Measurements from ENCODE around the gene SCARB1.

DNA sequence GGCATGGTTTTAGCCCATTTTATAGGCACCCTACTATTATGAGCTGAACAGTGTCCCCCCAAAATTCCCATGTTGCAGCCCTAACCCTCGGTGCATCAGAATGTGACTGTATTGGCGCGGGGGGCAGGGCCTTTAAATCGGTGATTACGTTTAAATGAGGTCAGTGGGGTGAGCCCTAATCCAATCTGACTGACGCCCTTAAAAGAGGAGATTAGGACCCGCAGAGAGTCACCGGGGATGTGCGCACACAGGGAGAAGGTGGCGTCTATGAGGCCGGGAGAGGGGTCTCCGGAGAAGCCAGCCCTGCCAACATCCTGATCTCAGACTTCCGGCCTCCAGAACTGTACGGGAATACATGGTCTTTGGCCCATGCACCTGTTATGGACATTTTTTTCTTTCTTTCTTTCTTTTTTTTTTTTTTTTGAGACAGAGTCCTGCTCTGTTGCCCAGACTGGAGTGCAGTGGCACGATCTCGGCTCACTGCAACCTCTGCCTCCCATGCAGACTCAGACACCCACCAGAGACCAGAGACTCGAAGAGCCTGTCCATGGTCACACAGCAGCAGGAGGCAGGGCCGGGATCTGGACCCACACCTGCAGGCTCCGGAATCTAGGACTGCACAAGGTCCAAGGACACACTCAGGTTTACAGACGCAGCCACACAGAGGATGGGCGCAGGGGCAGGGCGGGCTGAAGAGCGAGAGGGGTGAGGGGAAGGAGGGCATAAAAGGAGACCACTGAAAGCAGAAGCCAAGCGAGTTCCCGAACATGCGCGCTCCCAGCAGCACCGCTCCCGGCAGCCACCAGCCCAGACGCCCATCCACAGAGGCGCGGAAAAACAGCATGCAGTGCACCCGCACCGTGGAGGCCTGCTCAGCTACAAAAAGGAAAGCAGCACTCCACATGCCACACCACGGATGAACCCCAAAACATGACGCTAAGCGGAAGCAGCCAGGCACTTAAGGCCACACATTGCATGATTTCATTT is 19.0 kb downstream of the SCARB1 start:
- TF ChIP-seq, protein P1, sequence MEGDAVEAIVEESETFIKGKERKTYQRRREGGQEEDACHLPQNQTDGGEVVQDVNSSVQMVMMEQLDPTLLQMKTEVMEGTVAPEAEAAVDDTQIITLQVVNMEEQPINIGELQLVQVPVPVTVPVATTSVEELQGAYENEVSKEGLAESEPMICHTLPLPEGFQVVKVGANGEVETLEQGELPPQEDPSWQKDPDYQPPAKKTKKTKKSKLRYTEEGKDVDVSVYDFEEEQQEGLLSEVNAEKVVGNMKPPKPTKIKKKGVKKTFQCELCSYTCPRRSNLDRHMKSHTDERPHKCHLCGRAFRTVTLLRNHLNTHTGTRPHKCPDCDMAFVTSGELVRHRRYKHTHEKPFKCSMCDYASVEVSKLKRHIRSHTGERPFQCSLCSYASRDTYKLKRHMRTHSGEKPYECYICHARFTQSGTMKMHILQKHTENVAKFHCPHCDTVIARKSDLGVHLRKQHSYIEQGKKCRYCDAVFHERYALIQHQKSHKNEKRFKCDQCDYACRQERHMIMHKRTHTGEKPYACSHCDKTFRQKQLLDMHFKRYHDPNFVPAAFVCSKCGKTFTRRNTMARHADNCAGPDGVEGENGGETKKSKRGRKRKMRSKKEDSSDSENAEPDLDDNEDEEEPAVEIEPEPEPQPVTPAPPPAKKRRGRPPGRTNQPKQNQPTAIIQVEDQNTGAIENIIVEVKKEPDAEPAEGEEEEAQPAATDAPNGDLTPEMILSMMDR (IDR thresholded peaks at IDR 0.05; ENCODE audit: low read length) = no peak
- no peak for TF ChIP-seq EZH2 (IDR thresholded peaks at IDR 0.05; ENCODE audit: borderline replicate concordance, low read length)
